ENCODE measurements around the gene MESP2. TPM values are rescaled to one million over a fixed set of nuclear protein-coding genes. Genes with fewer than 3 reads are reported as not detected.

The MESP2 gene
- total and polyA plus RNA-seq, 4 donors = 0.03 TPM; not detected in 3

DNA sequence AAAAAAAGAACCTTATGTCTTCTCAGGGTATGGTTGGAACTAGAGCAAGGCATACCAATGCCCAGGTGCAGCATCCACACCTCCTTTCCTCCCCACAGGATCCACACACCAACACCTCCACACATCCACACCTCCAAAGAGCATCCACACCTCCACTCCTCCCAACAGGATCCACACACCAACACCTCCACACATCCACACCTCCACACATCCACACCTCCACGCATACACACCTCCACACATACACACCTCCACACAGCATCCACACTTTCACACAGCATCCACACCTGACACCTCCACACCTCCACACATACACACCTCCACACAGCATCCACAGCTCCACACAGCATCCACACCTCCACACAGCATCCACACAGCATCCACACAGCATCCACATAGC, 30.4 kb upstream of the MESP2 start (continued):
- TF ChIP-seq RXRA (IDR thresholded peaks at IDR 0.05) = no peak
- no peak for TF ChIP-seq HNF4G (IDR thresholded peaks at IDR 0.05)
- no peak for TF ChIP-seq NR2F2 (IDR thresholded peaks at IDR 0.05)
- no peak for TF ChIP-seq RAD21 (IDR thresholded peaks at IDR 0.05)
- TF ChIP-seq FOXA2 (IDR thresholded peaks at IDR 0.05) = no peak
- no peak for TF ChIP-seq GABPA (IDR thresholded peaks at IDR 0.05 in 1 of 2, conservative IDR thresholded peaks at IDR 0.05 in 1 of 2)
- TF ChIP-seq, protein P1, sequence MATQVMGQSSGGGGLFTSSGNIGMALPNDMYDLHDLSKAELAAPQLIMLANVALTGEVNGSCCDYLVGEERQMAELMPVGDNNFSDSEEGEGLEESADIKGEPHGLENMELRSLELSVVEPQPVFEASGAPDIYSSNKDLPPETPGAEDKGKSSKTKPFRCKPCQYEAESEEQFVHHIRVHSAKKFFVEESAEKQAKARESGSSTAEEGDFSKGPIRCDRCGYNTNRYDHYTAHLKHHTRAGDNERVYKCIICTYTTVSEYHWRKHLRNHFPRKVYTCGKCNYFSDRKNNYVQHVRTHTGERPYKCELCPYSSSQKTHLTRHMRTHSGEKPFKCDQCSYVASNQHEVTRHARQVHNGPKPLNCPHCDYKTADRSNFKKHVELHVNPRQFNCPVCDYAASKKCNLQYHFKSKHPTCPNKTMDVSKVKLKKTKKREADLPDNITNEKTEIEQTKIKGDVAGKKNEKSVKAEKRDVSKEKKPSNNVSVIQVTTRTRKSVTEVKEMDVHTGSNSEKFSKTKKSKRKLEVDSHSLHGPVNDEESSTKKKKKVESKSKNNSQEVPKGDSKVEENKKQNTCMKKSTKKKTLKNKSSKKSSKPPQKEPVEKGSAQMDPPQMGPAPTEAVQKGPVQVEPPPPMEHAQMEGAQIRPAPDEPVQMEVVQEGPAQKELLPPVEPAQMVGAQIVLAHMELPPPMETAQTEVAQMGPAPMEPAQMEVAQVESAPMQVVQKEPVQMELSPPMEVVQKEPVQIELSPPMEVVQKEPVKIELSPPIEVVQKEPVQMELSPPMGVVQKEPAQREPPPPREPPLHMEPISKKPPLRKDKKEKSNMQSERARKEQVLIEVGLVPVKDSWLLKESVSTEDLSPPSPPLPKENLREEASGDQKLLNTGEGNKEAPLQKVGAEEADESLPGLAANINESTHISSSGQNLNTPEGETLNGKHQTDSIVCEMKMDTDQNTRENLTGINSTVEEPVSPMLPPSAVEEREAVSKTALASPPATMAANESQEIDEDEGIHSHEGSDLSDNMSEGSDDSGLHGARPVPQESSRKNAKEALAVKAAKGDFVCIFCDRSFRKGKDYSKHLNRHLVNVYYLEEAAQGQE (IDR thresholded peaks at IDR 0.05) = no peak
- TF ChIP-seq EGR1 (IDR thresholded peaks at IDR 0.05; ENCODE audit: low read depth in 2 of 2) = no peak
- TF ChIP-seq FOXA1 (IDR thresholded peaks at IDR 0.05) = no peak
- no peak for TF ChIP-seq JUND (IDR thresholded peaks at IDR 0.05)
- no peak for TF ChIP-seq TAF1 (conservative IDR thresholded peaks at IDR 0.05)

DNA sequence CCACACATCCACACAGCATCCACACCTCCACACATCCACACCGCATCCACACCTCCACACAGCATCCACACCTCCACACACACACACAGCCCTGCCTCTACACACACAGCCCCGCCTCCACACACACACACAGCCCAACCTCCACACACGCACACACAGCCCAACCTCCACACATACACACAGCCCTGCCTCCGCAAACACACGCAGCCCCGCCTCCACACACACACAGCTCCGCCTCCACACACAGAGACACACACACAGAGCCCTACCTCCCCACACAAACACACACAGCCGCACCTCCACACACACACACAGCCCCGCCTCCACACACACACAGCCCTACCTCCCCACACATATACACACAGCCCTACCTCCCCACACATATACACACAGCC, 29.7 kb upstream of the MESP2 start:
- no peaks in the 10 kb centered on the region for H3K27me3 ChIP-seq (ENCODE audit: control insufficient read depth in 4 of 4, insufficient read depth in 4 of 4, low read length in 3 of 4)
- 76% methylated on average over 9 of the region's 9 CpGs for WGBS
- no peak overlapping the region for H3K27ac ChIP-seq (ENCODE audit: low read depth in 1 of 2, low read length in 2 of 2)
- H3K36me3 ChIP-seq (ENCODE audit: control insufficient read depth in 4 of 4, insufficient read depth in 3 of 4, low read depth in 1 of 4, low read length in 3 of 4) = no peaks in the 10 kb centered on the region
- peaks cover 0 to 15% (median 6%) of the 10 kb centered on the region in 4 donors for H3K4me1 ChIP-seq (ENCODE audit: control insufficient read depth in 4 of 4, insufficient read depth in 4 of 4, low read length in 3 of 4)
- no peaks in the 10 kb centered on the region for H3K9me3 ChIP-seq (ENCODE audit: control insufficient read depth in 4 of 4, low read length in 3 of 4)
- H3K9ac ChIP-seq (ENCODE audit: low read depth in 1 of 2, low read length in 2 of 2) = no peak overlapping the region
- no peak for DNase-seq (ENCODE audit: low spot score)
- no peak overlapping the region for H3K4me3 ChIP-seq (ENCODE audit: low read depth in 1 of 3, low read length in 3 of 3)
- TF ChIP-seq, protein P2, sequence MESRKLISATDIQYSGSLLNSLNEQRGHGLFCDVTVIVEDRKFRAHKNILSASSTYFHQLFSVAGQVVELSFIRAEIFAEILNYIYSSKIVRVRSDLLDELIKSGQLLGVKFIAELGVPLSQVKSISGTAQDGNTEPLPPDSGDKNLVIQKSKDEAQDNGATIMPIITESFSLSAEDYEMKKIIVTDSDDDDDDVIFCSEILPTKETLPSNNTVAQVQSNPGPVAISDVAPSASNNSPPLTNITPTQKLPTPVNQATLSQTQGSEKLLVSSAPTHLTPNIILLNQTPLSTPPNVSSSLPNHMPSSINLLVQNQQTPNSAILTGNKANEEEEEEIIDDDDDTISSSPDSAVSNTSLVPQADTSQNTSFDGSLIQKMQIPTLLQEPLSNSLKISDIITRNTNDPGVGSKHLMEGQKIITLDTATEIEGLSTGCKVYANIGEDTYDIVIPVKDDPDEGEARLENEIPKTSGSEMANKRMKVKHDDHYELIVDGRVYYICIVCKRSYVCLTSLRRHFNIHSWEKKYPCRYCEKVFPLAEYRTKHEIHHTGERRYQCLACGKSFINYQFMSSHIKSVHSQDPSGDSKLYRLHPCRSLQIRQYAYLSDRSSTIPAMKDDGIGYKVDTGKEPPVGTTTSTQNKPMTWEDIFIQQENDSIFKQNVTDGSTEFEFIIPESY (IDR thresholded peaks at IDR 0.05) = no peak
- TF ChIP-seq, protein P3, sequence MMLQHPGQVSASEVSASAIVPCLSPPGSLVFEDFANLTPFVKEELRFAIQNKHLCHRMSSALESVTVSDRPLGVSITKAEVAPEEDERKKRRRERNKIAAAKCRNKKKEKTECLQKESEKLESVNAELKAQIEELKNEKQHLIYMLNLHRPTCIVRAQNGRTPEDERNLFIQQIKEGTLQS (IDR thresholded peaks at IDR 0.05) = no peak
- TF ChIP-seq HNF4G (IDR thresholded peaks at IDR 0.05) (no peak), RXRA (IDR thresholded peaks at IDR 0.05) (no peak)

DNA sequence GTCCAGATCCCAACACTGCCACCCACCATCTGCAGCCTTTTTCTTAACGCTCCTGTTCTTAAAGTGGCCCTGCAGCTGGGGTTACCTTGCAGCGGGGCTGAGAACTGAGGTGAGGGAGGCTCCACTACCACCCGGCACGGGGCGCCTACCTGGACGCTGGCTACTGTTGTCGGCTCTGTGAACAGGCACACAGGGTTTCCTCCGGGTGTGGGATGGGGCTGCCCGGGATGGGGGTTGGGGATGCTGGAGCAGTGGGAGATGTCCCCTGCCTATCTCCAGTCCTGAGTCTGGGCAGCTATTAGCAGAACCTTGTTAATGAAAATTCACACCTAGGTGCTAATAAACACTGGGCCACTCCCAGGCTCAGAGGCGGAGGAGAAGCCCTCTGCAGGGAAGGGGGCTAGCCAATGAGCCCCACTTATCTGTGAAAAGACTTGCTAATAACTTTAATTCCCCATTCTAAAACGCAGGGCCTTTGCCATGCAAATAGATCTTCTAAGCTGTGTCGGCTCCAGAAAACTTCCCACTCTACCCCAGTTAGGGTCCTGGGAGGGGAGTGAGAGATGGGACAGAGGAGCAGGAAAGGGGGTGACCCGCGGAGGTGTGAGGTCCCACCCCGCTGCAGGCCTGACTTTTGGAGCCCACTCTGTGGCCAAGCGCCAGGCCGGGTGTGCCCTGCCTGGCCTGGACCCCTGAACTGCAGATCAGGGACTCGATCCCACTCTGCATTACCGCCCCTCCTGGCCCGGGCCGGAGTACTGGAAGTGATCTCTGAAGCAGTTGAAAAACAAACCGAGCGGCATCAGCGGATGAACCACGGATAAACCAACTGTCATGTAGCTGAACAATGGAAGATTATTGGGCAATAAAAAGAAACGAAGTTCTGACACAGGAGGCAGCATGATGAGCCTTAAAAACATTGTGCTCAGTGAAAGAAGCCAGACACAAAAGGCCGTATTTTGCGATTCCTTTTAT, 28.1 kb upstream of the MESP2 start:
- Histone ChIP-seq H3K27ac (ENCODE audit: low read depth in 1 of 2, low read length in 2 of 2) (no peak overlapping the region), H3K9me3 (ENCODE audit: control insufficient read depth in 4 of 4, low read length in 3 of 4) (no peaks in the 10 kb centered on the region), H3K9ac (ENCODE audit: low read depth in 1 of 2, low read length in 2 of 2) (no peak overlapping the region), H3K36me3 (ENCODE audit: control insufficient read depth in 4 of 4, insufficient read depth in 3 of 4, low read depth in 1 of 4, low read length in 3 of 4) (no peaks in the 10 kb centered on the region), H3K4me3 (ENCODE audit: low read depth in 1 of 3, low read length in 3 of 3) (no peak overlapping the region), H3K4me1 (ENCODE audit: control insufficient read depth in 4 of 4, insufficient read depth in 4 of 4, low read length in 3 of 4) (peaks cover 0 to 17% (median 6%) of the 10 kb centered on the region in 4 donors), H3K27me3 (ENCODE audit: control insufficient read depth in 4 of 4, insufficient read depth in 4 of 4, low read length in 3 of 4) (no peaks in the 10 kb centered on the region)
- 78% methylated on average over 28 of the region's 28 CpGs for WGBS
- DNase-seq (ENCODE audit: low spot score) = no peak
- TF ChIP-seq EGR1 (IDR thresholded peaks at IDR 0.05; ENCODE audit: low read depth in 2 of 2) (no peak), FOXA2 (IDR thresholded peaks at IDR 0.05) (no peak), YY1 (IDR thresholded peaks at IDR 0.05) (no peak), JUND (IDR thresholded peaks at IDR 0.05) (no peak), SP1 (IDR thresholded peaks at IDR 0.05) (no peak), FOXA1 (IDR thresholded peaks at IDR 0.05) (no peak), RAD21 (IDR thresholded peaks at IDR 0.05) (no peak), HNF4A (conservative IDR thresholded peaks at IDR 0.05) (no peak), HNF4G (IDR thresholded peaks at IDR 0.05) (no peak)
- TF ChIP-seq, protein P1 (IDR thresholded peaks at IDR 0.05) = no peak
- TF ChIP-seq, protein P4, sequence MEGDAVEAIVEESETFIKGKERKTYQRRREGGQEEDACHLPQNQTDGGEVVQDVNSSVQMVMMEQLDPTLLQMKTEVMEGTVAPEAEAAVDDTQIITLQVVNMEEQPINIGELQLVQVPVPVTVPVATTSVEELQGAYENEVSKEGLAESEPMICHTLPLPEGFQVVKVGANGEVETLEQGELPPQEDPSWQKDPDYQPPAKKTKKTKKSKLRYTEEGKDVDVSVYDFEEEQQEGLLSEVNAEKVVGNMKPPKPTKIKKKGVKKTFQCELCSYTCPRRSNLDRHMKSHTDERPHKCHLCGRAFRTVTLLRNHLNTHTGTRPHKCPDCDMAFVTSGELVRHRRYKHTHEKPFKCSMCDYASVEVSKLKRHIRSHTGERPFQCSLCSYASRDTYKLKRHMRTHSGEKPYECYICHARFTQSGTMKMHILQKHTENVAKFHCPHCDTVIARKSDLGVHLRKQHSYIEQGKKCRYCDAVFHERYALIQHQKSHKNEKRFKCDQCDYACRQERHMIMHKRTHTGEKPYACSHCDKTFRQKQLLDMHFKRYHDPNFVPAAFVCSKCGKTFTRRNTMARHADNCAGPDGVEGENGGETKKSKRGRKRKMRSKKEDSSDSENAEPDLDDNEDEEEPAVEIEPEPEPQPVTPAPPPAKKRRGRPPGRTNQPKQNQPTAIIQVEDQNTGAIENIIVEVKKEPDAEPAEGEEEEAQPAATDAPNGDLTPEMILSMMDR (IDR thresholded peaks at IDR 0.05; ENCODE audit: low read depth, low read length, missing input control) = no peak

All from liver (tissue), 9 donors.